ENCODE results near the gene BTG4.

DNA sequence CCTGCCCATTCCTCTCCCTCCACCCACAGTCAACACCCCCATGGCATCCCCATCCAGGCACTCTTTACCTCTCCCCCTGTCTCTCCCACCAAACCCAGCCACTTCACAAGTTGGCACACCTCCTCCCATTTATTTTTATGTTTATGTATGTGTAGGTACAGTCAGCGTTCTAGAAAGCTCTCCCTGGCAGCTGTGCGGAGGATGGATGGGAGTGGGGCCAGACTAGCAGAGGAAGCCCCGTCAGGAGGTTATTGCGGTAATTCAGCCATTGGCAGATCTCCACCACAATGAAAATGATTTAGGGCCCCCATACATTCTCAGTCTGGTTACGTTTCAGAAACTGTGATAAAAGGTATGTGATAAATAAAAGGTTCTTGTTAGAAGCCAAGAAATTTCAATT is 51.3 kb downstream of the BTG4 start:
- no peak for TF ChIP-seq POLR2A (IDR thresholded peaks at IDR 0.05)
- TF ChIP-seq, protein P1, sequence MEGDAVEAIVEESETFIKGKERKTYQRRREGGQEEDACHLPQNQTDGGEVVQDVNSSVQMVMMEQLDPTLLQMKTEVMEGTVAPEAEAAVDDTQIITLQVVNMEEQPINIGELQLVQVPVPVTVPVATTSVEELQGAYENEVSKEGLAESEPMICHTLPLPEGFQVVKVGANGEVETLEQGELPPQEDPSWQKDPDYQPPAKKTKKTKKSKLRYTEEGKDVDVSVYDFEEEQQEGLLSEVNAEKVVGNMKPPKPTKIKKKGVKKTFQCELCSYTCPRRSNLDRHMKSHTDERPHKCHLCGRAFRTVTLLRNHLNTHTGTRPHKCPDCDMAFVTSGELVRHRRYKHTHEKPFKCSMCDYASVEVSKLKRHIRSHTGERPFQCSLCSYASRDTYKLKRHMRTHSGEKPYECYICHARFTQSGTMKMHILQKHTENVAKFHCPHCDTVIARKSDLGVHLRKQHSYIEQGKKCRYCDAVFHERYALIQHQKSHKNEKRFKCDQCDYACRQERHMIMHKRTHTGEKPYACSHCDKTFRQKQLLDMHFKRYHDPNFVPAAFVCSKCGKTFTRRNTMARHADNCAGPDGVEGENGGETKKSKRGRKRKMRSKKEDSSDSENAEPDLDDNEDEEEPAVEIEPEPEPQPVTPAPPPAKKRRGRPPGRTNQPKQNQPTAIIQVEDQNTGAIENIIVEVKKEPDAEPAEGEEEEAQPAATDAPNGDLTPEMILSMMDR (IDR thresholded peaks at IDR 0.05) = no peak
- TF ChIP-seq EP300 (IDR thresholded peaks at IDR 0.05) = no peak
